HepG2 (cell line): ENCODE data around the gene NID1. TPM values are rescaled to one million over a fixed set of nuclear protein-coding genes. Genes with fewer than 3 reads are reported as not detected.

Source experiments
- DMAP1 ChIP-seq: IDR thresholded peaks from 2 replicates; pipeline ENCODE4 v1.6.1; 2016
- HDAC2 ChIP-seq: sonication (generic); formaldehyde crosslinking; IDR thresholded peaks from 2 replicates; pipeline ENCODE4 v1.4.0; 2020; ENCODE audit warnings: missing genetic modification reagents
- HMG20A ChIP-seq: IDR thresholded peaks from 2 replicates; pipeline ENCODE4 v1.6.1; 2016; ENCODE audit warnings: borderline replicate concordance
- HNF4G ChIP-seq, 2 experiments: sonication (generic) in 1 of 2; formaldehyde crosslinking in 1 of 2; IDR thresholded peaks; 2 replicates each; pipeline versions ENCODE4 v1.4.0 to v1.6.1; 2011 to 2020; ENCODE audit warnings: borderline replicate concordance in 2 of 2, low read depth in 2 of 2, mild to moderate bottlenecking in 2 of 2, low read length in 1 of 2, missing genetic modification reagents in 1 of 2, moderate library complexity in 1 of 2
- HOXA3 ChIP-seq: sonication (generic); formaldehyde crosslinking; IDR thresholded peaks from 2 replicates; pipeline ENCODE4 v1.5.0; 2020; ENCODE audit warnings: missing genetic modification reagents
- IKZF4 ChIP-seq: sonication (generic); formaldehyde crosslinking; IDR thresholded peaks from 2 replicates; pipeline ENCODE4 v1.5.1; 2020; ENCODE audit warnings: borderline replicate concordance, mild to moderate bottlenecking, low read depth, missing genetic modification reagents; ENCODE audit errors: not compliant biosample characterization
- NR2C2 ChIP-seq: sonication (generic); formaldehyde crosslinking; IDR thresholded peaks from 2 replicates; pipeline ENCODE4 v1.4.0; 2020; ENCODE audit warnings: missing genetic modification reagents, mild to moderate bottlenecking, moderate library complexity, borderline replicate concordance
- NR2F1 ChIP-seq, 2 experiments: fragments of 450-650 bp in 1 of 2; formaldehyde crosslinking in 1 of 2; IDR thresholded peaks; 2 replicates each; pipeline versions ENCODE4 v1.5.0 to v1.6.1; 2016 to 2020; ENCODE audit warnings: mild to moderate bottlenecking in 1 of 2, missing compliant biosample characterization in 1 of 2, missing genetic modification reagents in 1 of 2, moderate library complexity in 1 of 2
- PRPF4 ChIP-seq: fragments of 200-400 bp; formaldehyde crosslinking; IDR thresholded peaks from 2 replicates; pipeline ENCODE4 v1.6.1; 2016; ENCODE audit warnings: low read length, low read depth; ENCODE audit not compliant: poor library complexity, severe bottlenecking
- TP53 ChIP-seq: sonication (generic); formaldehyde crosslinking; conservative IDR thresholded peaks from 2 replicates; pipeline ENCODE4 v1.4.0; 2020; ENCODE audit warnings: missing genetic modification reagents
- YEATS4 ChIP-seq: sonication (generic); formaldehyde crosslinking; IDR thresholded peaks from 2 replicates; pipeline ENCODE4 v1.4.0; 2020; ENCODE audit warnings: missing genetic modification reagents, borderline replicate concordance
- ZNF180 ChIP-seq: sonication (generic); formaldehyde crosslinking; IDR thresholded peaks from 2 replicates; pipeline ENCODE4 v1.4.0; 2020; ENCODE audit warnings: low read depth, missing genetic modification reagents, borderline replicate concordance
- ZNF574 ChIP-seq: sonication (generic); formaldehyde crosslinking; IDR thresholded peaks from 2 replicates; pipeline ENCODE4 v1.4.0; 2020; ENCODE audit warnings: missing genetic modification reagents
- polyA plus RNA-seq, 8 experiments: library from polyadenylated mRNA; depleted of rRNA in 3 of 8; stranded (reverse) in 7 of 8; unstranded in 1 of 8; fragments of >200 nt; fragmentation: Illumina TruSeq in 4 of 8; extraction: Trizol in 4 of 8; gene quantifications; 2 replicates each; pipeline versions ENCODE4 v1.2.1 to v1.2.3, GENCODE V29; 2011 to 2016; ENCODE audit warnings: low read depth in 4 of 8, missing spikeins in 1 of 8, mixed read lengths in 1 of 8; ENCODE audit not compliant: insufficient read depth in 1 of 8
- total RNA-seq, 5 experiments: library from RNA; depleted of rRNA; stranded (reverse); fragments of >200 nt; fragmentation: Illumina TruSeq; extraction: Trizol; gene quantifications; 2 replicates each; pipeline ENCODE4 v1.2.3, GENCODE V29; 2016; ENCODE audit warnings: low read depth in 1 of 5
- TF ChIP-seq, protein P1 (sequence below), 2 experiments: IDR thresholded peaks; 2 replicates each; pipeline ENCODE4 v1.6.1; 2011 to 2012; ENCODE audit warnings: low read length in 2 of 2, borderline replicate concordance in 1 of 2, low read depth in 1 of 2, mild to moderate bottlenecking in 1 of 2, moderate library complexity in 1 of 2
- TF ChIP-seq, protein P2 (sequence below): sonication (generic); formaldehyde crosslinking; IDR thresholded peaks from 2 replicates; pipeline ENCODE4 v1.4.0; 2020; ENCODE audit warnings: mild to moderate bottlenecking, missing genetic modification reagents, borderline replicate concordance

The NID1 gene
- total and polyA plus RNA-seq, 2 of the 13 experiments (the other 11 are each of a cell fraction or from before 2014, with no cell fraction given): 50.2 to 56.1 TPM

GRCh38 chr1:235945775-235946570 lies 118.9 kb downstream of the NID1 start (continued):
- peak; percentile 77 for TF ChIP-seq HNF4G (IDR thresholded peaks at IDR 0.05; ENCODE audit: borderline replicate concordance, low read depth, low read length)
- TF ChIP-seq HNF4G (CRISPR knock-in tag; IDR thresholded peaks at IDR 0.05; ENCODE audit: borderline replicate concordance, low read depth): no peak
- 0 out of 2 replicates have a peak, but pooled peaks have one; percentile 14 for TF ChIP-seq NR2C2
- no peak for TF ChIP-seq PRPF4
- TF ChIP-seq HMG20A (CRISPR knock-in tag): peak; percentile 24; the same call in 1 of the 2 replicates
- TF ChIP-seq, protein P1, sequence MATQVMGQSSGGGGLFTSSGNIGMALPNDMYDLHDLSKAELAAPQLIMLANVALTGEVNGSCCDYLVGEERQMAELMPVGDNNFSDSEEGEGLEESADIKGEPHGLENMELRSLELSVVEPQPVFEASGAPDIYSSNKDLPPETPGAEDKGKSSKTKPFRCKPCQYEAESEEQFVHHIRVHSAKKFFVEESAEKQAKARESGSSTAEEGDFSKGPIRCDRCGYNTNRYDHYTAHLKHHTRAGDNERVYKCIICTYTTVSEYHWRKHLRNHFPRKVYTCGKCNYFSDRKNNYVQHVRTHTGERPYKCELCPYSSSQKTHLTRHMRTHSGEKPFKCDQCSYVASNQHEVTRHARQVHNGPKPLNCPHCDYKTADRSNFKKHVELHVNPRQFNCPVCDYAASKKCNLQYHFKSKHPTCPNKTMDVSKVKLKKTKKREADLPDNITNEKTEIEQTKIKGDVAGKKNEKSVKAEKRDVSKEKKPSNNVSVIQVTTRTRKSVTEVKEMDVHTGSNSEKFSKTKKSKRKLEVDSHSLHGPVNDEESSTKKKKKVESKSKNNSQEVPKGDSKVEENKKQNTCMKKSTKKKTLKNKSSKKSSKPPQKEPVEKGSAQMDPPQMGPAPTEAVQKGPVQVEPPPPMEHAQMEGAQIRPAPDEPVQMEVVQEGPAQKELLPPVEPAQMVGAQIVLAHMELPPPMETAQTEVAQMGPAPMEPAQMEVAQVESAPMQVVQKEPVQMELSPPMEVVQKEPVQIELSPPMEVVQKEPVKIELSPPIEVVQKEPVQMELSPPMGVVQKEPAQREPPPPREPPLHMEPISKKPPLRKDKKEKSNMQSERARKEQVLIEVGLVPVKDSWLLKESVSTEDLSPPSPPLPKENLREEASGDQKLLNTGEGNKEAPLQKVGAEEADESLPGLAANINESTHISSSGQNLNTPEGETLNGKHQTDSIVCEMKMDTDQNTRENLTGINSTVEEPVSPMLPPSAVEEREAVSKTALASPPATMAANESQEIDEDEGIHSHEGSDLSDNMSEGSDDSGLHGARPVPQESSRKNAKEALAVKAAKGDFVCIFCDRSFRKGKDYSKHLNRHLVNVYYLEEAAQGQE (IDR thresholded peaks at IDR 0.05; ENCODE audit: borderline replicate concordance in 1 of 2, low read depth in 1 of 2, low read length in 2 of 2): 0 out of 4 replicates have a peak, but pooled peaks of 1 of the 2 experiments have one; percentile 35
- TF ChIP-seq HDAC2 (CRISPR knock-in tag): peak; percentile 50; the same call in 1 of the 2 replicates
- 0 out of 4 replicates have a peak, but pooled peaks of 1 of the 2 experiments have one; percentile 8 for TF ChIP-seq NR2F1 (CRISPR knock-in tag; IDR thresholded peaks at IDR 0.05)
- no peak for TF ChIP-seq ZNF180 (CRISPR knock-in tag)
- no peak for TF ChIP-seq TP53 (CRISPR knock-in tag)
- 0 out of 2 replicates have a peak, but pooled peaks have one; percentile 32 for TF ChIP-seq YEATS4 (CRISPR knock-in tag)
- TF ChIP-seq IKZF4 (CRISPR knock-in tag): no peak
- peak; percentile 45; the same call in 1 of the 2 replicates for TF ChIP-seq ZNF574 (CRISPR knock-in tag)
- TF ChIP-seq, protein P2, sequence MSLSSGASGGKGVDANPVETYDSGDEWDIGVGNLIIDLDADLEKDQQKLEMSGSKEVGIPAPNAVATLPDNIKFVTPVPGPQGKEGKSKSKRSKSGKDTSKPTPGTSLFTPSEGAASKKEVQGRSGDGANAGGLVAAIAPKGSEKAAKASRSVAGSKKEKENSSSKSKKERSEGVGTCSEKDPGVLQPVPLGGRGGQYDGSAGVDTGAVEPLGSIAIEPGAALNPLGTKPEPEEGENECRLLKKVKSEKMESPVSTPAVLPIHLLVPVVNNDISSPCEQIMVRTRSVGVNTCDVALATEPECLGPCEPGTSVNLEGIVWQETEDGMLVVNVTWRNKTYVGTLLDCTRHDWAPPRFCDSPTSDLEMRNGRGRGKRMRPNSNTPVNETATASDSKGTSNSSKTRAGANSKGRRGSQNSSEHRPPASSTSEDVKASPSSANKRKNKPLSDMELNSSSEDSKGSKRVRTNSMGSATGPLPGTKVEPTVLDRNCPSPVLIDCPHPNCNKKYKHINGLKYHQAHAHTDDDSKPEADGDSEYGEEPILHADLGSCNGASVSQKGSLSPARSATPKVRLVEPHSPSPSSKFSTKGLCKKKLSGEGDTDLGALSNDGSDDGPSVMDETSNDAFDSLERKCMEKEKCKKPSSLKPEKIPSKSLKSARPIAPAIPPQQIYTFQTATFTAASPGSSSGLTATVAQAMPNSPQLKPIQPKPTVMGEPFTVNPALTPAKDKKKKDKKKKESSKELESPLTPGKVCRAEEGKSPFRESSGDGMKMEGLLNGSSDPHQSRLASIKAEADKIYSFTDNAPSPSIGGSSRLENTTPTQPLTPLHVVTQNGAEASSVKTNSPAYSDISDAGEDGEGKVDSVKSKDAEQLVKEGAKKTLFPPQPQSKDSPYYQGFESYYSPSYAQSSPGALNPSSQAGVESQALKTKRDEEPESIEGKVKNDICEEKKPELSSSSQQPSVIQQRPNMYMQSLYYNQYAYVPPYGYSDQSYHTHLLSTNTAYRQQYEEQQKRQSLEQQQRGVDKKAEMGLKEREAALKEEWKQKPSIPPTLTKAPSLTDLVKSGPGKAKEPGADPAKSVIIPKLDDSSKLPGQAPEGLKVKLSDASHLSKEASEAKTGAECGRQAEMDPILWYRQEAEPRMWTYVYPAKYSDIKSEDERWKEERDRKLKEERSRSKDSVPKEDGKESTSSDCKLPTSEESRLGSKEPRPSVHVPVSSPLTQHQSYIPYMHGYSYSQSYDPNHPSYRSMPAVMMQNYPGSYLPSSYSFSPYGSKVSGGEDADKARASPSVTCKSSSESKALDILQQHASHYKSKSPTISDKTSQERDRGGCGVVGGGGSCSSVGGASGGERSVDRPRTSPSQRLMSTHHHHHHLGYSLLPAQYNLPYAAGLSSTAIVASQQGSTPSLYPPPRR (CRISPR knock-in tag): peak; percentile 30; the same call in 1 of the 2 replicates
- TF ChIP-seq DMAP1 (CRISPR knock-in tag): peak; percentile 51; the same call in 1 of the 2 replicates
- TF ChIP-seq HOXA3 (CRISPR knock-in tag): peak; percentile 77
